HTR-8/SVneo (cell line): ENCODE data around the gene DSPP.

Experiments
- DNase-seq: peaks from one replicate; pipeline ENCODE4 v3.0.0; 2011; ENCODE audit warnings: low spot score, mixed read lengths; ENCODE audit not compliant: insufficient read length
- FAIRE-seq: peaks from 2 replicates; lab custom pipeline; 2011; peaks lifted over from hg19 to GRCh38; lab: Jason Lieb, UNC

DSPP gene

GRCh38 chr4:87622303-87622702 lies 14.0 kb downstream of the DSPP start:
- FAIRE-seq (no peak), DNase-seq (no peak)

- FAIRE-seq (no peak), DNase-seq (no peak)
These were observed 16.4 kb downstream of the DSPP start for GRCh38 chr4:87624698-87625097.

GRCh38 chr4:87631668-87632067 lies 23.3 kb downstream of the DSPP start:
- DNase-seq, result no peak
- no peak for FAIRE-seq

- FAIRE-seq, result no peak
These were observed 24.1 kb downstream of the DSPP start for GRCh38 chr4:87632469-87632868.

DNA sequence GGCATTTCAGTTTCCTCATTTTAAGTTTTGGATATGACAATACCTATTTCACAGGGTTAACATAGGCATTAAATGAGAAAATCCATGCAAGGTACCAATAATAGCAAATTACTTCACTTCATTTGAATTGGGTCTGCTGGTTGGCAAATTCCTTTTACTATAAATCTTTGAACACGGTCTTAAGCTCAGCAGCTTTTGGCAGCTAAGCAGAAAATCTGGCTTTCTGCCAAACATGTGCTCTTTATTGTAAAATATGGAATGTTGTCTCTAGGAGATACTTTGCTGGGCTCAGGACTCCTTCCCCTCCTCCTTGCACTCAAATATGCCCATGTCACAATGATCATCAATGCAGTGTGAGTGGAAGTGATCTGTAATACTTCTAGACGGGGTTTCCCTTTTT lies 24.9 kb downstream of the DSPP start:
- FAIRE-seq, result no peak
- peak; percentile 29 for DNase-seq

More at GRCh38 chr4:87632469-87632868, 24.1 kb downstream of the DSPP start:
- DNase-seq, result no peak

- no peak for DNase-seq
- no peak for FAIRE-seq
These were observed 36.0 kb downstream of the DSPP start for GRCh38 chr4:87644286-87644685.

GRCh38 chr4:87649980-87650379 lies 41.7 kb downstream of the DSPP start, which contains the start of gene DMP1:
TSS of gene DMP1 (plus strand) at chr4:87650280. CDS start at chr4:87656493, 6,213 bp downstream.
- DNase-seq (no peak), FAIRE-seq (no peak)

DNA sequence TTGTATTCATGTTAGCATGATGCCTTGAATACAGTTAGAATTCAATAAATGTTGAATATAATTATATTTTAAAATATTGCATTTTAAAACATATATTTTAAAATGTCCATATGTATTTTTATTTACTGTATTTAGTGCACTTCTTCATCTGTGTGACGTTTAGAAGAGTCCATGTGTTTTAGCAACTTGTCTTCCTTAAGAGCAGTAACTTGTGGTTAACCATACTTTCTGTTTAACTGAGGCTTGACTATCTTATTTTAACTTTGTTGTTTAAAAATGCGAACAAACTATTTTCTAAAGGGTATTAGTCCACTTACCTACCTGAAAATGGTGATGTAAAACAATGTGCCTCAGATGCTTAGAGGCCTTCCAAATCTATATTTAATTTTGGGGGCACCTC lies 42.6 kb downstream of the DSPP start:
- FAIRE-seq, result no peak

DNA sequence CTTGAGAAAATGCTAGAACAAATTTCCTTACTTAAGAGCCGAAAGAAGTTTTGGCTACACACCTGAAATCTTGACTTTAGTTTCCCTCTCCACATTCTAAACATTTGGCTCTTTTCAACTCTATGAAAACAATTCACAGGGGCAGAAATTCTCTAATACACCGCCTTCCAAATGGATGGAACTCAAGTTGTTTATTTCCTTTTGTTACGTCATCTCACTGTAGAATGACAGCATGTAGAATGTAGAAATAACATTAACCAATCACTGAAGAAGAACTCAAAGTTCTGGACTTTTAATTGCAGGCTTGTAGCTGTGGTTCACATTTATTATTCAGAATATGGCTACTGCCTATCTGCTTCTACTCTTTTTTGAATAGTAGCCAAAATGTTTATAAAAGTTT lies 43.6 kb downstream of the DSPP start:
- no peak for DNase-seq
- FAIRE-seq, result no peak

More for the DNA sequence above, 42.6 kb downstream of the DSPP start:
- no peak for DNase-seq

GRCh38 chr4:87654487-87655044 lies 46.2 kb downstream of the DSPP start:
- FAIRE-seq (no peak), DNase-seq (no peak)

GRCh38 chr4:87657525-87657924 lies 49.2 kb downstream of the DSPP start:
- FAIRE-seq (no peak), DNase-seq (peak; percentile 27)

DNA sequence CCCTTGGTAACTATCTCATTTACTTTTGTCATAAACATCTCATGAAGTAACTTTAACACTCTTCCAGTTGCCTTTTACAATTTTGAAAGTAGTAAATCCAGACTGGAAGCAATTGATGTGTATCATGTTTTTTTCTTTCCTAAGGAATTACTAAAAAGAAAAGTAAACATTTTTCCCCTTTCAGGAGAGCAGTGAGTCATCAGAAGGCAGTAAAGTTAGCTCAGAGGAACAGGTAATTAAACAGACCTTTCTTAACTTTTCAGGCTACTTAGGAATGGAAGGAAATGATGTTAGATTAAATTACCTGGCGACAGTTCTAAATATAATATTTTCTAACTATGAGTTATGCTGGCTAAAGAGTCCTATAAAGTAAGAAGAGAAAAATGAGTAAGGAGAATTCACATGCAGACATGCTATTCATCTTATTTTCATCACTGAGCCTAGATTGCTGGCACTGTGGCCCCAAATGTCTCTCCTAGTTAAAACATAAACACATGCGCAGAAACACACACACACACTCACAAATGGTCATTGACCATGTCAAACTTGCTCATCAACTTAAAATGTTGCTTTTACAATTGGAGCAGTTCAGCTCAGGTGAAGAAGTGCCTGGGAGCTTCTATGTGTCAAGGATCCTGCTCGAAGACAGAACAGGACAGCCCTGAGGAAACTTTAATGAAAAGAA lies 51.1 kb downstream of the DSPP start:
- DNase-seq, result no peak
- FAIRE-seq, result no peak

GRCh38 chr4:87662871-87663270 lies 54.5 kb downstream of the DSPP start:
- DNase-seq, result no peak
- no peak for FAIRE-seq
